Central memory CD4-positive, alpha-beta T cell (primary cell): ENCODE data around the gene CARD11.
"Not testable (repeated sequence)": the region's sequence is repeated elsewhere in the genome, so short reads cannot be mapped to it uniquely, and the experiment has no call there.

ENCODE experiments used
- DNase-seq: peaks from one replicate; pipeline ENCODE4 v3.0.0; 2022

CARD11 gene

GRCh38 chr7:2923291-2923781 lies 120.3 kb downstream of the CARD11 start:
- DNase-seq, result no peak

DNA sequence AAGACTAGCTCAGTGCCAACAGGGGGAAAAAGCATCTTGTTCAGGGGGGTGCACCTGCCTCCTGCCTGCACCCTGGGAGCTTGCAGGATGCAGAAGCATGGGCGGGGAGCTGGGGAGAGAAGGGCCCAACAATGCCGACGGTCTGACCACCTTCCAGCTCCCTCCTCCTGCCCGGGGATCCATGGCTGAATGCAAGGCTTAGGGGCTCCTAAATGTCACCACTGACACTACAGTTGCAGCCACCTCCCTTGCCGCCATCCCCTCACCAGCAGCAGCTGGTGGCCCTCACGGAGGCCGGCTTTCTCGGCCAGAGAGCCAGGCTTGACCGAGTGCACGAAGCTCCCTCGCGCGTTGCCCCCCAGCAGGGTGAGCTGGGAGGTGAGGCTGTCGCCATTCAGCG lies 120.8 kb downstream of the CARD11 start:
- DNase-seq, result no peak

DNA sequence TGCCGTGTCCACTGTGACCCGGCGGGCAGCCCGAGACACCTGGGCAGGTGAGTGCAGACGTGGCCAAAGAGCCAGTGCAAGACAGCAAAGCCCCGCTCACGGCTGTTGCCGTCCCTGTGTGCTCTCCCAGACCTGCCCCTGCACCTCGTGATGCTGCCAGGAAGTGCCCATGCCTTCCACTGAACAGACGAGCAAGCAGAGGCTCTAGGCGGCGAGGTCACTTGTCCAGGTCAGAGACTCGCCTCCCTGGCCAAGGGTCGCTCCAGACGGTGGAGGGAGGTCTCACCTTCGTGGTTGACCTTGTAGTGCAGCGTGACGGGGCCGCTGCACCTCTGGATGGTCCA lies 121.3 kb downstream of the CARD11 start:
- no peak for DNase-seq

- no peak for DNase-seq
These were observed 121.9 kb downstream of the CARD11 start for GRCh38 chr7:2921653-2922347.

DNA sequence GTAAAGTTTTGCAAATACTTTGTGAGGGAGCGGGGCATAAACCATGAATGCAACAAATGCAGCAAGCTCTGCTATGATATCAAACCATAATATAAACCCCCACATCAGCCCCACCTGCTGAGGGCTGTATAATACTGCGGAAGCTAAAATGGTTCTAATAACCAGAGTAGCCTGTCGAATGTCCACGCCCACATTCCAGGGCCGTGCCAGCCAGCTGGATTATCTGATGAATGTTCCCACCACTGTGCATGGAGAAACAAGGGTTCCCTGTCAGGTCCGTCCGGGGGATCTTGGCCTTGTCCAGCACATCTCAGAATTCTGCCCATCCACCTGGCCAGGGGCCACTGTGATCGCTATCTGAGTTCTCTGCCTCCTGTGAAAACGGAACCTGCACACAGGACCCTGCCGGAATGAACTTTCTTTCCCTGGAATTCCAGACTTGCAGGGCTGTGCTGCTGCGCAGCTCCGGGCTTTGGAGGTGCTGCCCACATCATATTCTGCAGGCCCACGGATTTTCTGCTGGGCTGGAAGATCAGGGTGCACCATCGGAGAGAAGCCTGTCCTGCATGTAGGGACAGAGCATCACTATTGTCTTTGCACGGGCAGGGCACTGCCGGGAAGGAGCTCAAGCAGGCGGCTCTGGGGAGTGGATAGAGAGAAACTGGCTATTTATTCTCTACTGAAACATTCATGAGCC lies 122.6 kb downstream of the CARD11 start:
- no peak for DNase-seq

- DNase-seq, result not testable (repeated sequence)
These were observed 123.2 kb downstream of the CARD11 start for GRCh38 chr7:2920480-2920879.

GRCh38 chr7:2920041-2920440 lies 123.6 kb downstream of the CARD11 start:
- DNase-seq, result no peak

- no peak for DNase-seq
These were observed 124.4 kb downstream of the CARD11 start for GRCh38 chr7:2919256-2919655.

GRCh38 chr7:2918406-2918805 lies 125.3 kb downstream of the CARD11 start:
- DNase-seq, result no peak

DNA sequence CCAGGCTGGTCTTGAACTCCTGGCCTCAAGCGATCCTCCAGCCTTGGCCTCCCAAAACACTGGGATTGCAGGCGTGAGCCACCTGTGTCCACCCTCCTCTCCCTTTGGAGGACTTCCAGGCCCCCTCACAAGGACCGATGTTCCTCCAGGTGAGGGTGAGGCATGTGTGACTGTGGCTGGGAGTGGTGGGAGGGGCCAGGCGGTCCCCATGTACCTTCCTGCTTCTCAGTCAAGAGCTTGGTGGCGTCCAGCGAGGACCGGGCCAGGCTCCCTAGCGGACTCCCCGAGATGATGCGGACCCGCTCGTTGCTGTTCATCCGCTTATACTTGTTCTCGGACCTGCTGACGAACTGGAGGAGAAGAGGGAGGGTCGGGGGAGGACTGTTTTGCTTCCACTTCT lies 128.6 kb downstream of the CARD11 start:
- no peak for DNase-seq

GRCh38 chr7:2913760-2914387 lies 129.8 kb downstream of the CARD11 start:
- no peak for DNase-seq

DNA sequence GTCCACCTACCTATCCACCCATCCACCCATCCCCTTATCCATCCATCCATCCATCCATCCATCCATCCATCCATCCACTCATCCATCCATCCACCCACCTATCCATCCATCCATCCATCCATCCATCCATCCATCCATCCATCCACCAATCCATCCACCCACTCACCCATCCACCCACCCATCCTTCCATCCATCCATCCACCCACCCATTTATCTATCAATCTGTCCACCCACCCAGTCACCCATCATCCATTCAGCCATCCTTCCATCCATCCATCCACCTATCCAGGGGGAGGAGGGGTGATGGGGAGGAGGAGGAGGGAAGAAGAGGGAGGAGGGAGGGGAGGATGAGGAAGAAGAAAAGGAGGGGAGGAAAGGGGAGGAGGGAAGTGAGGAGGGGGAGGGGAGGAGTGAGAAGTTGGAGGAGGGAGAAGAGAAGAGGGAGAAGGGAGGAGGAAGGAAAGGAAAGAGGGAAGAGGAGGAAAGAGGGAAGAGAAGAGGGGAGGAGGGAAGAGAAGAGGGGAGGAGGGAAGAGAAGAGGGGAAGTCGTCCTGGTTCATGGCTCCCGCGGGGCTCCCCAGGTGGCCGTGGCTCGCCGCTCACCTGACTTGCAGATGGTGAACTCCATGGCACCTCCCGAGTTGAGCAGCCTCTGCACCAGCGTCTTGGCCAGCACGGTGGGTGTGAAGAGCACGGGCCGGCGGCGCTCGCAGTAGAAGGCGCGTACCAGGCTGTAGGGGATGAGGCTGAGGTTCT lies 130.8 kb downstream of the CARD11 start:
- DNase-seq, result no peak

- DNase-seq, result no peak
These were observed 132.2 kb downstream of the CARD11 start for GRCh38 chr7:2911466-2911865.

- no peak for DNase-seq
These were observed 134.1 kb downstream of the CARD11 start for GRCh38 chr7:2909471-2910039.

GRCh38 chr7:2909043-2909442 lies 134.6 kb downstream of the CARD11 start:
- no peak for DNase-seq

DNA sequence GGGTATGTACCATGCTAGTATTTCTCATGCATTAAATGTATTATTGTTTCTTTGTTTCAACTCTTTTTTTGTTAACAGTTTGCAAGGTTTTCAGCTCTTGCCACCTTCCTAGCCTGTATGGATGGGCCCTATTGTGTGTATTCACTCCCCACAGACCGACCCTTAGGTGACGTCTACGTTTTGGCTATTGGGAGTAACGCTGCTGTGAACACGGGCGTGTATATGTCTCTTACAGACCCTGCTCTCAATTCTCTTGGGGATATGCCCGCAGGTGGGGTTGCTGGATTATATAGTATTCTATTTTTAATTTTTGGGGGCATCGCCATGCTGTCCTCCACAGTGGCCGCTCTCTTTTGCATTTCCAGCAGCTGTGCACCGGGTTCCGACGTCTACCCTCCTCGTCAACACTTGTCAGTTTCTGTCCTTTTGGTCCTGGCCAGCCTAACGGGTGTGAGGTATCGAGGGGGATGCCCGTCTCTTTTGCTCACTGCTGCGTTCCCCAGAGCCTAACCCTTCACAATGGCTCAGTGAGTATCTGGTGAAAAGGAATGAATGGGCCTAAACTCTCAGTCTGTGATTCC lies 135.5 kb downstream of the CARD11 start:
- DNase-seq, result no peak

DNA sequence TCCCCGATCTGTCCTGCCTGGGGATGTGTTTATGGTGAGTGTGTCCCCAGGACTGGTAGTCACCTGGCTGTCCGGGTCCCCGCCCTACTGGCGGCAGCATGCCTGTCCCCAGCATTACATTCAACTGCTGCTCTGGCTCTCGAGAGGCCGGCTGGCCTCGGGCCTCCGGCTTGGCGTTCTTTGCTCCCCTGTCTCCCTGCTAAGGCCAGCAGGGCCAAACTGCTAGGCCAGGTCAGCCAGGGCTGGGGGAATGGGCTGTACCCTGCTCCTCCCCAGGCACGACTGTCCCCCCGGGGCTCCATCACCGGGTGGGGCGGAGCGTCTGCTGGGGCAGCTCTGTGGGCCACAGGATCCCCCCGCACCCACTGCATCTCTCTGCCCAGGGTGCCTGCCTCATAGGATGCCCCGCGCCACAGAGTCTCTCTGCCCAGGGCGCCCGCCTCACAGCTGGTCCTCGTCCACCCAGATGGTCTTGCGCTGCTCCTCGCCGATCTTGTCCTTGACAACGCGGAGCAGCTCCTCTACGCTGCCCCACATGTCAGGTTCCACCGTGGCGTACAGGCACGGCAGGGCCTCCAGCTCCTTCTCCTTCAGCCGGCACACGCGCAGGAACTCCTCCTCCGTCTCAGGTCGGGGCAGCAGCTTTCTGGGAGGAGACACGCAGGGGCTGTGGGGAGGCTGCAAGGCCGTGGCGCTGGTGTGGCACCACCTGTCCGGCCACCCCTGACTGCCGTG lies 137.3 kb downstream of the CARD11 start:
- no peak for DNase-seq

- DNase-seq, result no peak
These were observed 138.2 kb downstream of the CARD11 start for GRCh38 chr7:2905500-2905899.

GRCh38 chr7:2905027-2905426 lies 138.6 kb downstream of the CARD11 start:
- DNase-seq, result no peak

DNA sequence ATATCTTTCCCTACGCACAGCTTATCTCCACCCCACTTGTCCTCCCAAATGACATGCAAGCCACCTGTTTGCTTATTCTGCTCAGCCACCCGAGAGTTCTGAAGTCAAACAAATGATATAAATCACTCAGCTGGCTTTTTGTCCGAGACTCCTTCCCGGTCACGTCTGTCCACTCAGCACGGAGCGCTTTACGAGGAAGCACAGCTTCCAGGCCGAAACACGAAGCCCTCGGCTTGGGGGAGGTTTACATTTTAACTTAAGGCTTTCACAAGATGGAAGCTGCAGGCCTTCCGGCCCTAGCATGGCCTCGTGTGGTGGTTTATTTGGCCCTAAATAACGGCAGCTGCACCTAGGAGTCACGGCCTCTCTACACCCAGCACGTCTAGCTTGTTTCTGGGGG lies 139.5 kb downstream of the CARD11 start:
- DNase-seq, result no peak

- no peak for DNase-seq
These were observed 139.9 kb downstream of the CARD11 start for GRCh38 chr7:2903682-2904162.

GRCh38 chr7:2897023-2897422 lies 146.6 kb downstream of the CARD11 start:
- no peak for DNase-seq
